ENCODE data around the gene FAM180B.

DNA sequence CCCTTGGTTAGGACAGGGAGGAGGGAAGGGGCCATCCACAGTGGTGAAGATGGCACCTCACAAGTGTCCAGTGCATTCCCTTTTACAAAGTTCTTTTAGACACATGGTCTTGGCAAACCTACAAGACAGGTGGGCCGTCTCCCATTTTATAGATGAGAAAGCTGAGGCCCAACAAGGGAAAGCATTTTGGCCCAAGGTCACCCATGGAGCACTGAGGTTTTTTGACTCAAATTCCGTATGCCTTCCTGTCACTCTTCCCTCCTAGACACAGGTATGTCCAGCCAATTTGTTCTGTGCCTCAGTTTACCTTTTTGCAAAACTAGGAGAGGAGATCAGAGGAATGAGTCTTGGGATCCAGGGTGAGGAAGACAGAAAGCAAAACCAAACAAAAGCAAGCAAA, 6.5 kb downstream of the FAM180B start:
- TF ChIP-seq, protein P1, sequence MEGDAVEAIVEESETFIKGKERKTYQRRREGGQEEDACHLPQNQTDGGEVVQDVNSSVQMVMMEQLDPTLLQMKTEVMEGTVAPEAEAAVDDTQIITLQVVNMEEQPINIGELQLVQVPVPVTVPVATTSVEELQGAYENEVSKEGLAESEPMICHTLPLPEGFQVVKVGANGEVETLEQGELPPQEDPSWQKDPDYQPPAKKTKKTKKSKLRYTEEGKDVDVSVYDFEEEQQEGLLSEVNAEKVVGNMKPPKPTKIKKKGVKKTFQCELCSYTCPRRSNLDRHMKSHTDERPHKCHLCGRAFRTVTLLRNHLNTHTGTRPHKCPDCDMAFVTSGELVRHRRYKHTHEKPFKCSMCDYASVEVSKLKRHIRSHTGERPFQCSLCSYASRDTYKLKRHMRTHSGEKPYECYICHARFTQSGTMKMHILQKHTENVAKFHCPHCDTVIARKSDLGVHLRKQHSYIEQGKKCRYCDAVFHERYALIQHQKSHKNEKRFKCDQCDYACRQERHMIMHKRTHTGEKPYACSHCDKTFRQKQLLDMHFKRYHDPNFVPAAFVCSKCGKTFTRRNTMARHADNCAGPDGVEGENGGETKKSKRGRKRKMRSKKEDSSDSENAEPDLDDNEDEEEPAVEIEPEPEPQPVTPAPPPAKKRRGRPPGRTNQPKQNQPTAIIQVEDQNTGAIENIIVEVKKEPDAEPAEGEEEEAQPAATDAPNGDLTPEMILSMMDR (IDR thresholded peaks at IDR 0.05; ENCODE audit: insufficient read depth, low read length, poor library complexity, severe bottlenecking), result no peak
- TF ChIP-seq EZH2phosphoT487 (conservative IDR thresholded peaks at IDR 0.05; ENCODE audit: low read length), result no peak
